Stimulated activated CD8-positive, alpha-beta memory T cell treated with anti-CD3 and anti-CD28 coated beads, Interleukin-15, amount 100 ng/mL, for 1 hour (primary cell): Measurements from ENCODE around the gene ZNF577.

Experiments
- DNase-seq: peaks from one replicate; pipeline ENCODE4 v3.0.0-alpha.2; 2020; ENCODE audit warnings: low read depth

Gene ZNF577

GRCh38 chr19:51861870-51862622, 25.7 kb downstream of the ZNF577 start:
- DNase-seq: no peak

- no peak for DNase-seq
Measured at GRCh38 chr19:51837145-51837544, 50.6 kb downstream of the ZNF577 start.

GRCh38 chr19:51830274-51830673, 57.5 kb downstream of the ZNF577 start:
- no peak for DNase-seq

- DNase-seq: no peak
Measured at GRCh38 chr19:51824281-51825005, 63.3 kb downstream of the ZNF577 start.

GRCh38 chr19:51822946-51823345, 64.8 kb downstream of the ZNF577 start:
- DNase-seq: no peak

GRCh38 chr19:51822325-51822724, 65.4 kb downstream of the ZNF577 start:
- DNase-seq: no peak

GRCh38 chr19:51821921-51822320, 65.8 kb downstream of the ZNF577 start:
- no peak for DNase-seq

- no peak for DNase-seq
Measured at GRCh38 chr19:51821456-51821855, 66.3 kb downstream of the ZNF577 start.
